ENCODE data around the gene RSU1.

Gene RSU1

GRCh38 chr10:16674147-16674703 lies 143.0 kb downstream of the RSU1 start:
- no peak for DNase-seq (ENCODE audit: low read depth)

- DNase-seq (ENCODE audit: low read depth), result no peak
Measured at GRCh38 chr10:16673443-16673842, 143.8 kb downstream of the RSU1 start.

- DNase-seq (ENCODE audit: low read depth), result no peak
Measured at GRCh38 chr10:16663444-16663843, 153.8 kb downstream of the RSU1 start.

- DNase-seq (ENCODE audit: low read depth), result no peak
Measured at GRCh38 chr10:16662923-16663322, 154.3 kb downstream of the RSU1 start.

GRCh38 chr10:16656895-16657294 lies 160.3 kb downstream of the RSU1 start:
- no peak for DNase-seq (ENCODE audit: low read depth)

GRCh38 chr10:16653224-16653623 lies 164.0 kb downstream of the RSU1 start:
- no peak for DNase-seq (ENCODE audit: low read depth)

GRCh38 chr10:16652154-16652553 lies 165.1 kb downstream of the RSU1 start:
- peak; percentile 78 for DNase-seq (ENCODE audit: low read depth)

GRCh38 chr10:16649757-16650156 lies 167.5 kb downstream of the RSU1 start:
- no peak for DNase-seq (ENCODE audit: low read depth)

GRCh38 chr10:16648366-16648765 lies 168.9 kb downstream of the RSU1 start:
- DNase-seq (ENCODE audit: low read depth), result no peak

- no peak for DNase-seq (ENCODE audit: low read depth)
Measured at GRCh38 chr10:16646181-16647059, 170.8 kb downstream of the RSU1 start.

GRCh38 chr10:16644146-16644545 lies 173.1 kb downstream of the RSU1 start:
- DNase-seq (ENCODE audit: low read depth), result peak; percentile 28

GRCh38 chr10:16643502-16643901 lies 173.7 kb downstream of the RSU1 start:
- DNase-seq (ENCODE audit: low read depth), result no peak

- DNase-seq (ENCODE audit: low read depth), result no peak
Measured at GRCh38 chr10:16640153-16640552, 177.1 kb downstream of the RSU1 start.

GRCh38 chr10:16639471-16639870 lies 177.8 kb downstream of the RSU1 start:
- no peak for DNase-seq (ENCODE audit: low read depth)

- no peak for DNase-seq (ENCODE audit: low read depth)
Measured at GRCh38 chr10:16632996-16633395, 184.2 kb downstream of the RSU1 start.

GRCh38 chr10:16626697-16627096 lies 190.5 kb downstream of the RSU1 start:
- no peak for DNase-seq (ENCODE audit: low read depth)

GRCh38 chr10:16612981-16613355 lies 204.3 kb downstream of the RSU1 start:
- DNase-seq (ENCODE audit: low read depth), result no peak

- DNase-seq (ENCODE audit: low read depth), result peak; percentile 57
Measured at GRCh38 chr10:16612115-16612980, 204.9 kb downstream of the RSU1 start.

- DNase-seq (ENCODE audit: low read depth), result no peak
Measured at GRCh38 chr10:16611037-16611436, 206.2 kb downstream of the RSU1 start.

GRCh38 chr10:16609211-16609610 lies 208.0 kb downstream of the RSU1 start:
- DNase-seq (ENCODE audit: low read depth), result no peak

GRCh38 chr10:16606923-16607322 lies 210.3 kb downstream of the RSU1 start:
- no peak for DNase-seq (ENCODE audit: low read depth)

GRCh38 chr10:16606421-16606820 lies 210.8 kb downstream of the RSU1 start:
- peak; percentile 24 for DNase-seq (ENCODE audit: low read depth)

GRCh38 chr10:16603308-16603707 lies 213.9 kb downstream of the RSU1 start:
- no peak for DNase-seq (ENCODE audit: low read depth)
